SK-N-MC (cell line): ENCODE measurements around the gene KRTAP19-7.

Experiments used
- DNase-seq: peaks from one replicate; pipeline ENCODE4 v3.0.0-alpha.2; 2011; ENCODE audit warnings: low read depth, low spot score
- H3K27ac ChIP-seq: fragments of 200-600 bp; sonication (generic); 2 replicates; pipeline ENCODE4 v1.5.1; 2016; ENCODE audit warnings: mixed run types
- H3K36me3 ChIP-seq: fragments of 200-600 bp; sonication (generic); 2 replicates; pipeline ENCODE4 v1.6.1; 2017; ENCODE audit warnings: antibody characterized with exemption, low read length, mixed read lengths; ENCODE audit not compliant: insufficient read depth
- H3K4me3 ChIP-seq: fragments of 200-600 bp; sonication (generic); 2 replicates; pipeline ENCODE4 v1.5.1; 2016
- H3K9ac ChIP-seq: fragments of 200-600 bp; sonication (generic); 2 replicates; pipeline ENCODE4 v1.8.0; 2017; ENCODE audit warnings: mixed run types, mixed read lengths; ENCODE audit not compliant: insufficient read length
- H3K9me3 ChIP-seq: fragments of 200-600 bp; sonication (generic); 2 replicates; pipeline ENCODE4 v1.6.1; 2017; ENCODE audit warnings: low read depth, mild to moderate bottlenecking, antibody characterized with exemption, low read length, moderate library complexity, mixed read lengths
- EZH2 ChIP-seq: fragments of 200-600 bp; sonication (generic); IDR thresholded peaks from one replicate; pipeline ENCODE4 v1.6.1; 2017; ENCODE audit warnings: antibody characterized with exemption
- FOXP2 ChIP-seq: optimal IDR thresholded peaks from 2 replicates; pipeline ENCODE3; 2011; ENCODE audit warnings: mild to moderate bottlenecking, moderate library complexity; ENCODE audit not compliant: insufficient read depth; ENCODE audit errors: extremely low read length, control extremely low read depth
- POLR2AphosphoS5 ChIP-seq: IDR thresholded peaks from 2 replicates; pipeline ENCODE4 v1.6.1; 2012; ENCODE audit warnings: mild to moderate bottlenecking, low read depth, low read length, borderline replicate concordance

Gene KRTAP19-7

GRCh38 chr21:30518876-30519275, 42.2 kb downstream of the KRTAP19-7 start:
- H3K9me3 ChIP-seq = no peaks in the 10 kb centered on the region
- no peak overlapping the region for H3K4me3 ChIP-seq
- no peak for TF ChIP-seq POLR2AphosphoS5
- TF ChIP-seq EZH2 = no peak
- TF ChIP-seq FOXP2 = no peak
- no peak overlapping the region for H3K27ac ChIP-seq
- H3K9ac ChIP-seq = no peak overlapping the region
- no peak for DNase-seq
- H3K36me3 ChIP-seq = no peaks in the 10 kb centered on the region

DNA sequence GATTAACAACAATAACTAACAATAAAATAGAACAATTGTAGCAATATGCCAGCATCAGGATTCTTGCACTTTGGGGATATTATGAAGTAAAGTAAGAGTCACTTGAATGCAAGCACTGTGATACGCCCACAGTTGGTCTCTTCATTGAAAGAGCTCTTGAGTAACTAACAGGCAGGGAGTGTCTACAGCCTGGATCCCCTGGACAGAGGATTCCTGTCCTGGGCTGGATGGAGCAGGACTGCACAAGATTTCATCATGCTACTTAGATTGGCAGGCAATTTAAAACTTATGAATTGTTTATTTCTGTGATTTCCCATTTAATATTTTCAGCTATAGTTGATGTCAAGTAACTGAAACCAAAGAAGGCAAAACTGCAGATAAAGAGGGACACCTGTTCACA, 45.4 kb downstream of the KRTAP19-7 start:
- Histone ChIP-seq H3K9ac (no peak overlapping the region), H3K9me3 (no peaks in the 10 kb centered on the region), H3K4me3 (no peak overlapping the region), H3K27ac (no peak overlapping the region), H3K36me3 (no peaks in the 10 kb centered on the region)
- DNase-seq = no peak
- TF ChIP-seq POLR2AphosphoS5 (no peak), FOXP2 (no peak), EZH2 (no peak)
